AG09319 (cell line): Measurements from ENCODE around the gene MRPL21.
A peak's percentile ranks its signal among the peaks of the same experiment; 100 is the strongest.

Source experiments
- DNase-seq: peaks from one replicate; pipeline ENCODE4 v3.0.0-alpha.2; 2010; ENCODE audit warnings: low read depth; ENCODE audit errors: extremely low read depth
- CTCF ChIP-seq: IDR thresholded peaks from 2 replicates; pipeline ENCODE4 v1.5.1; 2011; ENCODE audit warnings: low read depth, mild to moderate bottlenecking, inconsistent platforms, low read length, moderate library complexity

Gene MRPL21

GRCh38 chr11:68903288-68904247 is at the start of gene MRPL21, which contains the start of gene IGHMBP2:
TSS of gene MRPL21 (minus strand) at chr11:68903832. CDS start at chr11:68903810, 22 bp downstream.
TSS of gene IGHMBP2 (plus strand) at chr11:68903891. CDS start at chr11:68903953, 62 bp downstream.
- TF ChIP-seq CTCF, result no peak
- peak; percentile 49 for DNase-seq

- no peak for DNase-seq
- TF ChIP-seq CTCF, result no peak
These were observed 47.1 kb upstream of the MRPL21 start for GRCh38 chr11:68950762-68951161.

- DNase-seq, result no peak
- TF ChIP-seq CTCF, result peak; percentile 21
These were observed 46.6 kb upstream of the MRPL21 start for GRCh38 chr11:68950270-68950669.

GRCh38 chr11:68948935-68949334 is 45.3 kb upstream of the MRPL21 start:
- TF ChIP-seq CTCF, result no peak
- DNase-seq, result no peak

GRCh38 chr11:68948496-68948895 is 44.9 kb upstream of the MRPL21 start:
- no peak for TF ChIP-seq CTCF
- DNase-seq, result no peak

GRCh38 chr11:68947151-68947550 is 43.5 kb upstream of the MRPL21 start:
- no peak for DNase-seq
- no peak for TF ChIP-seq CTCF

- DNase-seq, result peak; percentile 49
- TF ChIP-seq CTCF, result no peak
These were observed 42.9 kb upstream of the MRPL21 start for GRCh38 chr11:68946416-68947090.
